ENCODE data around the gene BTBD10. TPM values are rescaled to one million over a fixed set of nuclear protein-coding genes. Genes with fewer than 3 reads are reported as not detected.

The BTBD10 gene
- total and polyA plus RNA-seq, 7 donors = 18.9 to 77.8 (median 43.3) TPM

GRCh38 chr11:13343931-13344717 is 118.9 kb downstream of the BTBD10 start:
- Histone ChIP-seq H3K4me3 (no peak overlapping the region), H3K4me1 (peaks cover 0 to 16% (median 10%) of the 10 kb centered on the region in 4 donors), H3K36me3 (no peaks in the 10 kb centered on the region), H3K27ac (no peak overlapping the region), H3K27me3 (no peaks in the 10 kb centered on the region), H3K9me3 (no peaks in the 10 kb centered on the region)
- WGBS, 2 donors = 69 to 73% methylated on average over 10 of the region's 10 CpGs
- intact Hi-C loops (cut with DNase I) = loop anchor here (1.0 to 2.0 kb wide), 2 partner anchors 134 to 379 kb away; no protein-coding TSS in a partner anchor
- DNase-seq = no peak
- no peak for TF ChIP-seq POLR2AphosphoS5 (IDR thresholded peaks at IDR 0.05)
- TF ChIP-seq CTCF (IDR thresholded peaks at IDR 0.05) = peak; percentile 54 to 82 (median 74)
- no peak for TF ChIP-seq POLR2A (IDR thresholded peaks at IDR 0.05)
- no peak for TF ChIP-seq EP300 (IDR thresholded peaks at IDR 0.05)

- H3K27me3 ChIP-seq = no peaks in the 10 kb centered on the region
- no peaks in the 10 kb centered on the region for H3K9me3 ChIP-seq
- DNase-seq = no peak
- peaks cover 0 to 25% (median 20%) of the 10 kb centered on the region in 4 donors for H3K4me1 ChIP-seq
- no peak overlapping the region for H3K4me3 ChIP-seq
- no peaks in the 10 kb centered on the region for H3K36me3 ChIP-seq
- intact Hi-C loops (cut with DNase I) = loop anchor here (2.0 kb wide), 1 partner anchor 378 kb away; no protein-coding TSS in a partner anchor
- TF ChIP-seq EP300 (IDR thresholded peaks at IDR 0.05) = no peak
- TF ChIP-seq CTCF (IDR thresholded peaks at IDR 0.05) = no peak
- TF ChIP-seq POLR2AphosphoS5 (IDR thresholded peaks at IDR 0.05) = no peak
- no peak for TF ChIP-seq POLR2A (IDR thresholded peaks at IDR 0.05)
- 88 to 91% methylated on average over 4 of the region's 4 CpGs for WGBS, 2 donors
- no peak overlapping the region for H3K27ac ChIP-seq
Observed at GRCh38 chr11:13343067-13343466, 120.0 kb downstream of the BTBD10 start.

- TF ChIP-seq POLR2A (IDR thresholded peaks at IDR 0.05) (no peak), POLR2AphosphoS5 (IDR thresholded peaks at IDR 0.05) (no peak), EP300 (IDR thresholded peaks at IDR 0.05) (no peak), CTCF (IDR thresholded peaks at IDR 0.05) (no peak)
- Histone ChIP-seq H3K4me3 (no peak overlapping the region), H3K36me3 (no peaks in the 10 kb centered on the region), H3K4me1 (peaks cover 0 to 30% (median 26%) of the 10 kb centered on the region in 4 donors), H3K27me3 (no peaks in the 10 kb centered on the region), H3K9me3 (no peaks in the 10 kb centered on the region), H3K27ac (no peak overlapping the region)
- DNase-seq = no peak
- 57 to 62% methylated on average over 5 of the region's 5 CpGs for WGBS, 2 donors
- intact Hi-C loops (cut with DNase I) = no loop called here
Observed at GRCh38 chr11:13341026-13341425, 122.0 kb downstream of the BTBD10 start.

DNA sequence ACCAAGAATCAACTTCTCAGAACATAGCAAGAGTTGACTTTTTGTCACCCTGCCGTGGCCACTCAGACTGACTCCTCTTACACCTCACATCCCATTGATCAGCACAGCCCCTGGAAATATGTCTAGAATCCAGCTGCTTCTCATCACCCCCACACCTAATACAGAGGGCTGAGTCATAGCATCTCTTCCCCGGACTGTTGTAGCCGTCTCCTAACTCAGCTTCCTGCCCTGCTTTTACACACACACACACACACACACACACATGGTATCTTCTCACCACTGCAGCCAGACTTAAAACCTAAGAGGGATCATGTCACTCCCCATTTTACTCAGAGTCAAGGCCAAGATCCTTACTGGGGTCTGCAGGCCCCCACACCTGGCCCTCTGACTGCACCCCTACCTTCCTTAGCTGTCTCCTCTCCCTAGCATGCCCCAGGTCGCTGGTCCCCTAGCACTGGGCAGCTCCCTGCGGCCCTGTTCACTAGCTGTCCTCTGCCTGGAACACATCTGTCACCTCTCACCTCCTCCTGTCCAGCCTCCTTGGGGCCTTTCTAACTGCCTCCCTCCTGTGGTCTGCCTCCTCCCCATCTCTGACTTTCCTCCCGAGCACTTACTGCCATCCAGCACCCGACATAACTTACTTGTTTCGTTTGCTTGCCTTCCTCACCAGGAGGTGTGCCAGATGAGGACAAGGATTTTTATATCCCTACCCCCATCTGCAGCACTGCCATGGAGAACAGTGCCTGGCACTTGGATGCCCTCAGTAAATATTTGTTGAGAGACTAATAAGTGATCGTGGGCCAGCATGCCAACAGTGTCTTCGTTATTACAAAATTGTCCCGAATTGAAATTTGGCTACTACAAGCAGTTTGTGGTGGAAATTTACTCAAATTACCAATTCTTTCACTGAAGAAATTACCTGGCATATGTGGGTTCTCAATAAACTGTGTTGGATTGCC is 123.5 kb downstream of the BTBD10 start:
- peak overlapping the region in 2 of 4 donors; percentile 50 to 62 for H3K27ac ChIP-seq
- TF ChIP-seq POLR2AphosphoS5 (IDR thresholded peaks at IDR 0.05) (peak in 1 of 4 donors; percentile 12), POLR2A (IDR thresholded peaks at IDR 0.05) (no peak), CTCF (IDR thresholded peaks at IDR 0.05) (no peak), EP300 (IDR thresholded peaks at IDR 0.05) (no peak)
- H3K27me3 ChIP-seq = no peaks in the 10 kb centered on the region
- no peaks in the 10 kb centered on the region for H3K36me3 ChIP-seq
- DNase-seq = no peak
- H3K4me3 ChIP-seq = no peak overlapping the region
- no peaks in the 10 kb centered on the region for H3K9me3 ChIP-seq
- WGBS, 2 donors = 62% methylated on average over 11 of the region's 11 CpGs
- peaks cover 0 to 36% (median 27%) of the 10 kb centered on the region in 4 donors for H3K4me1 ChIP-seq
- intact Hi-C loops (cut with DNase I) = loop anchor here (2.0 to 10.0 kb wide), 2 partner anchors 63 to 125 kb away; partner anchors contain the start of genes BMAL1 and BTBD10
